SU-DHL-6 (cell line): ENCODE measurements around the gene PEX11B.

Experiments used
- H2AFZ ChIP-seq: fragments of 200-600 bp; sonication (generic); 2 replicates; pipeline ENCODE4 v1.6.1; 2014; ENCODE audit warnings: low read depth, mild to moderate bottlenecking, moderate library complexity, mixed read lengths, antibody characterized with exemption, low read length; ENCODE audit not compliant: severe bottlenecking
- H3F3A ChIP-seq: fragments of 200-600 bp; shearing (Covaris generic); 2 replicates; pipeline ENCODE4 v1.6.0; 2016; ENCODE audit warnings: antibody characterized with exemption, mild to moderate bottlenecking; ENCODE audit not compliant: insufficient read depth
- H3K27ac ChIP-seq: fragments of 200-600 bp; sonication (generic); 2 replicates; pipeline ENCODE4 v1.5.1; 2016; ENCODE audit warnings: low read depth, mild to moderate bottlenecking, low read length, moderate library complexity, mixed read lengths
- H3K27me3 ChIP-seq: fragments of 200-600 bp; sonication (generic), shearing (Covaris generic); 2 replicates; pipeline ENCODE4 v1.6.0; 2014; ENCODE audit warnings: mild to moderate bottlenecking, low read length
- H3K36me3 ChIP-seq: fragments of 200-600 bp; sonication (generic); 2 replicates; pipeline ENCODE4 v1.6.1; 2014; ENCODE audit warnings: mild to moderate bottlenecking, low read length, mixed read lengths
- H3K4me2 ChIP-seq: fragments of 300-600, 200-600 bp; shearing (Covaris generic), sonication (generic); 2 replicates; pipeline ENCODE4 v1.6.0; 2014; ENCODE audit warnings: low read length, low read depth, mild to moderate bottlenecking; ENCODE audit not compliant: poor library complexity, severe bottlenecking
- H3K4me3 ChIP-seq: fragments of 200-600 bp; sonication (generic); 2 replicates; pipeline ENCODE4 v1.5.1; 2014; ENCODE audit warnings: antibody characterized with exemption, low read length, mild to moderate bottlenecking, mixed read lengths; ENCODE audit not compliant: insufficient read depth, poor library complexity, severe bottlenecking
- H3K79me2 ChIP-seq: fragments of 200-600 bp; sonication (generic); 2 replicates; pipeline ENCODE4 v1.6.1; 2014; ENCODE audit warnings: mild to moderate bottlenecking, low read length, moderate library complexity; ENCODE audit not compliant: insufficient read depth
- H3K9ac ChIP-seq: fragments of 200-600 bp; sonication (generic); 2 replicates; pipeline ENCODE4 v1.7.0; 2014; ENCODE audit warnings: mild to moderate bottlenecking, low read length
- H3K9me2 ChIP-seq: fragments of 200-600 bp; sonication (generic); replicated peaks from 2 replicates; pipeline ENCODE4 v1.6.1; 2014; ENCODE audit warnings: low read length; ENCODE audit not compliant: insufficient read depth
- H3K9me3 ChIP-seq: fragments of 200-600 bp; sonication (generic); 2 replicates; pipeline ENCODE4 v1.6.1; 2014; ENCODE audit warnings: low read length, mixed read lengths; ENCODE audit not compliant: insufficient read depth
- H4K20me1 ChIP-seq: fragments of 200-600 bp; sonication (generic); 2 replicates; pipeline ENCODE4 v1.6.1; 2014; ENCODE audit warnings: low read depth, mild to moderate bottlenecking, antibody characterized with exemption, low read length, moderate library complexity, mixed read lengths
- CTCF ChIP-seq: fragments of 200-600 bp; sonication (generic); IDR thresholded peaks from one replicate; pipeline ENCODE4 v1.5.1; 2017; ENCODE audit warnings: antibody characterized with exemption, mild to moderate bottlenecking, low read length, moderate library complexity; ENCODE audit not compliant: insufficient read depth, poor library complexity, severe bottlenecking
- EZH2phosphoT487 ChIP-seq: fragments of 200-600 bp; sonication (generic), shearing (Covaris generic); conservative IDR thresholded peaks from 2 replicates; pipeline ENCODE4 v1.6.1; 2018; ENCODE audit warnings: mild to moderate bottlenecking, antibody characterized with exemption, low read length, moderate library complexity, mixed read lengths

Gene PEX11B

DNA sequence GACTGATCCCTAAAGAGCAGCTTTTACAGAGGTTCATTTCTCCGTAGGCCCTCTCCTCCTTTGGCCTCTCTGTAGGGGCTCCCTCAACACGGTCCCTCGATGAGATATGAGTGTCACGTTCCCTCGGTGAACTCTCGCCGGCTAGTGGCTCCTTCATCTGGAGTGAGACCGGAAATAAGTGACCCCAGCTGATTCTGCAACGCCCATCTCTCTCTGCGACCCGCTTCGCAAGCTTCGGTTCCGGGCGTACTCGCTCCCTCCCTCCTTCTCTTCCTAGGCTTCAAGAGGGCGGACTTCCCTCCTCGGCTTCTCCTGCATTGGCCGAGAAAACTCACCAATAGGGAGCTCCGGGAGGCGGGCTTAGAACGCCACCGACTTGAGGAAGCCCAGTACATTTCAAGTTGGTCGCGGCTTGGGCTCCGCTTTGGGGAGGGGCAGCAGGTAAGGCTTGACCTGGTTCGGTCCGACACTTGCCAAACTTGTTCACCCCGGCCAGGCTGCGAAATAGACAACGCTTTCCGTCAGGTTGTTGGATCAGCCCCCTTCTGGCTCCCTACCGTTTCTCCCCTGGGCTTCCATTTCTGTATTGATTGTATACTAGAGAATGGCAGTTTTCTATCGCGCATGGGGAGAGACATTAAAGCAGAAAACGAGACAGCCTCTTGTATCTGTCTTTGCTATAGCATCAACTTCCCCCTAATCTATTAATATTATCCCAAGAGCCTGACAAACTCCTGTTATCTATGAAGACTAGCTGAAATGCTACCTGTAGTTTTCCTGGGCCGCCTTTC, 46.0 kb upstream of the PEX11B start, which contains the start of the genes ANKRD34A and POLR3GL:
ANKRD34A (minus strand) TSS at position 248 of the 791 bp plus-strand sequence. CDS start 2,816 bp downstream, outside the sequence.
POLR3GL (plus strand) TSS at position 363 of the 791 bp plus-strand sequence. CDS start 10,176 bp downstream, outside the sequence.
- Histone ChIP-seq H3K9ac (peak within 1 kb of the TSS; percentile 65), H3F3A (peaks cover 16% of the 10 kb centered on the region; the same call in 1 of the 2 replicates), H3K4me3 (peak within 1 kb of the TSS; percentile 71), H3K36me3 (no peaks in the 10 kb centered on the region), H2AFZ (peak within 1 kb of the TSS; percentile 73), H3K27me3 (no peaks in the 10 kb centered on the region), H3K27ac (no peak within 1 kb of the TSS), H4K20me1 (no peaks in the 10 kb centered on the region), H3K79me2 (no peaks in the 10 kb centered on the region), H3K9me2 (no peaks in the 10 kb centered on the region), H3K9me3 (no peaks in the 10 kb centered on the region), H3K4me2 (peak within 1 kb of the TSS; percentile 76)
- TF ChIP-seq EZH2phosphoT487 (no peak), CTCF (no peak)

DNA sequence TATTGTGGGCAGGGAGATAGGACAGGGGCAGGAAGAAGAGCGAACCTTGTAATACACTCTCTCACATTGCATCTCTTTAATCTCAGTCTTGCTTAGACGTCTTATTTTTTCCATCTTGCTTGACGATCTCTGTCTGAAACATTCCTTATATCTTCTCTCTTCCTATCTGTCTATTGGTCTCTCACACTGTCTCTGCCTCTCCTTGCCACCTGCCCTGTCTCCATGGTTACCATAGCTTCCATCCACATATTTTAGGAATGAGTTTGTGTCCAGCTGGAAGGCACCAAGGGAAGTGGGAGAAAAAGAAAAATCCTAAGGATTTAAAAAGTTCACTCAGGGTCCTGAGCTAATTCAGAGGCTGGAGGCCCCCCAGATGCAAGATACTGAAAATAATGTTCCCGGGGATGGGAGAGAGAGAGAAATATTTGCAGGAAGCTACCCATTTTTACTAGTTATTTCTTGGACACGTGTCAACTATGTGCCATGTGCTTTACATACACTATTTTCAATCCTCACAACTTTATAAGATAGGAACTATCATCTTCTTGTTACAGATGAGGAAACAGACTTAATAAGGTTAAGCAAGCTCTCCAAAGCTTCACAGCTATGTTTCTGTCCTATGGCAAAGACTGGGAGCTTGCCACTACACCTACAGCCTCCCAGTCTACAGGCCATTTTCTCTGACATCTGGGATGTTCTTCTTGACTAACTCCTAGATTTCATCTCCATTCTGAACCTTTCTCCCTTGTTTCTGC, 44.9 kb upstream of the PEX11B start:
- TF ChIP-seq EZH2phosphoT487 (no peak), CTCF (no peak)
- H3K27ac ChIP-seq: no peak overlapping the region
- H3F3A ChIP-seq: peaks cover 25% of the 10 kb centered on the region; the same call in 1 of the 2 replicates
- no peaks in the 10 kb centered on the region for H3K9me2 ChIP-seq
- no peaks in the 10 kb centered on the region for H3K27me3 ChIP-seq
- H3K36me3 ChIP-seq: no peaks in the 10 kb centered on the region
- H3K4me2 ChIP-seq: peak overlapping the region; percentile 76
- no peaks in the 10 kb centered on the region for H4K20me1 ChIP-seq
- H3K79me2 ChIP-seq: no peaks in the 10 kb centered on the region
- peak overlapping the region; percentile 71 for H3K4me3 ChIP-seq
- H3K9ac ChIP-seq: peak overlapping the region; percentile 65
- H2AFZ ChIP-seq: no peak overlapping the region
- no peaks in the 10 kb centered on the region for H3K9me3 ChIP-seq

DNA sequence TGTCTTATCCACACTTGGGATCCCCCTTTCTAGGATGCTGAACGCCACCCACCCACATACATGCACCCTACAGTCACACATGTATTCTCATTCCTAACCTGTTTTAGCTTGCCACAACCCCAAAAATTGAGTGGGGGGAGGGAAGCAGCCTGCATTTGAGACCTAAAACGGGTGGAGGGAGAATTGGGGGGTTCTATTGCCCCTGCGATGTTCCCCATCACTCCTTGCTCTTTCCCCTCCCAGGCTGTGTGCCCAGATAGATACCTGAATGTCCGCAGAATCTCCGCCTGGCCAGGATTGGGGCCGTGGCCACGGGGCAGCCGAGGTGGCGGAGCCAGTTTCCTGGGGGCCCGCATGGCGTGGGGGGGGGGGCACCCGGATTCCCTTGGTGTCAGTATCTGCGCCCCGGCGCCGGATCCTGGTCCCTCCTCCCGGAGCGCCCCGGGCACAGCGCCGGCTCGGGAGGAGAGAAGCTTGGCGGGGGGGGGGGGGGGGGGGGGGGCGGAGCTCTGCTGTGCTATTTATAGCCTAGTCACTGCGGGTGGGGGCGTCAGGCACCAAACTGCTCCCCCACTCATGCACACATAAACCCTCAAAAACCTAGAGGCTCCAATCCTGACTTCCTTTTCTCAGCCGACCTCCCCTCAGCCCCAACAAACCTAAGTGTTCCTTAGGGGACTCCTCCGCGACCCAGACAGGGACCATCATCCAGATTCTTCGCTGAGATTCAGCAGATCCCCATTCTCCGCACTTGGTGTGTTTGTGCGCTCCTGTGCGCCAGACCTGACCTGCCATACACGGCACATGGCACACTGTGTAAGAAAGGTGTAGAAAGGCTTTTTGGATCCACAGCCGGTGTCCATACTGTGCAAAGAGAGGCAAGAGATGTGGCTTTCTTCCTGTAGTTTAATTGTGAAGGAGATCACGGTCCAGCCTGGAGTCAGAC, 43.9 kb upstream of the PEX11B start:
- peak overlapping the region; percentile 76 for H3K4me2 ChIP-seq
- peak overlapping the region; percentile 53; the same call in 1 of the 2 replicates for H3K9ac ChIP-seq
- no peaks in the 10 kb centered on the region for H3K9me3 ChIP-seq
- H3K27ac ChIP-seq: no peak overlapping the region
- H3K9me2 ChIP-seq: no peaks in the 10 kb centered on the region
- peak overlapping the region; percentile 23 for H3K4me3 ChIP-seq
- no peaks in the 10 kb centered on the region for H3K79me2 ChIP-seq
- no peak overlapping the region for H2AFZ ChIP-seq
- H3K36me3 ChIP-seq: no peaks in the 10 kb centered on the region
- H4K20me1 ChIP-seq: no peaks in the 10 kb centered on the region
- no peaks in the 10 kb centered on the region for H3K27me3 ChIP-seq
- TF ChIP-seq EZH2phosphoT487 (no peak), CTCF (no peak)
- H3F3A ChIP-seq: peaks cover 25% of the 10 kb centered on the region; the same call in 1 of the 2 replicates
